Suprapubic skin (tissue), 4 donors: ENCODE data around the gene TMEM98. TPM values are rescaled to one million over a fixed set of nuclear protein-coding genes. Genes with fewer than 3 reads are reported as not detected.

Source experiments
- DNase-seq, 2 donors: peaks; one replicate each; pipeline ENCODE4 v3.0.0-alpha.2; 2019; ENCODE audit warnings: low spot score in 2 of 2
- H3K27ac ChIP-seq: fragments of 200-600 bp; sonication (generic); one replicate; pipeline ENCODE4 v1.5.1; 2019
- H3K27me3 ChIP-seq: fragments of 200-600 bp; sonication (generic); one replicate; pipeline ENCODE4 v1.5.1; 2019
- H3K36me3 ChIP-seq: fragments of 200-600 bp; sonication (generic); one replicate; pipeline ENCODE4 v1.5.1; 2019
- H3K4me1 ChIP-seq: fragments of 200-600 bp; sonication (generic); one replicate; pipeline ENCODE4 v1.5.1; 2019
- H3K4me3 ChIP-seq: fragments of 200-600 bp; sonication (generic); one replicate; pipeline ENCODE4 v1.5.1; 2019; ENCODE audit warnings: mild to moderate bottlenecking
- H3K9me3 ChIP-seq: fragments of 200-600 bp; sonication (generic); one replicate; pipeline ENCODE4 v1.5.1; 2019
- CTCF ChIP-seq, 2 donors: fragments of 200-600 bp in 1 of 2; fragments of 450-650 bp in 1 of 2; sonication (generic) in 1 of 2; IDR thresholded peaks; one replicate each; pipeline ENCODE4 v1.5.1; 2016 to 2019; ENCODE audit warnings: antibody characterized with exemption in 2 of 2, mild to moderate bottlenecking in 1 of 2, moderate library complexity in 1 of 2
- EP300 ChIP-seq: sonication (generic); formaldehyde crosslinking; IDR thresholded peaks from one replicate; pipeline ENCODE4 v1.6.1; 2017; ENCODE audit warnings: antibody characterized with exemption
- POLR2A ChIP-seq, 2 donors: fragments of 450-650 bp; IDR thresholded peaks; one replicate each; pipeline ENCODE4 v1.6.1; 2017; ENCODE audit warnings: antibody characterized with exemption in 2 of 2, mild to moderate bottlenecking in 2 of 2, moderate library complexity in 2 of 2
- POLR2AphosphoS5 ChIP-seq, 3 donors: sonication (generic); formaldehyde crosslinking; IDR thresholded peaks; one replicate each; pipeline ENCODE4 v1.6.1; 2017; ENCODE audit warnings: antibody characterized with exemption in 3 of 3
- WGBS: methylation state at CpG from one replicate; pipeline ENCODE4 v1.1.5; 2018; 5-methylcytosine and 5-hydroxymethylcytosine counted together
- total RNA-seq, 4 donors: library from RNA; depleted of rRNA; stranded (reverse); fragments of >200 nt; gene quantifications; one replicate each; pipeline ENCODE4 v1.1.0, GENCODE V29; 2016

TMEM98 gene
- total RNA-seq, 4 donors from 2014 or later: 17.7 to 31.3 (median 30.3) TPM

- H3K4me1 ChIP-seq: peaks cover 22% of the 10 kb centered on the region
- no peak overlapping the region for H3K27ac ChIP-seq
- no peak overlapping the region for H3K4me3 ChIP-seq
- H3K27me3 ChIP-seq: no peaks in the 10 kb centered on the region
- peaks cover 14% of the 10 kb centered on the region for H3K36me3 ChIP-seq
- no peaks in the 10 kb centered on the region for H3K9me3 ChIP-seq
- no peak for DNase-seq
- TF ChIP-seq POLR2AphosphoS5 (IDR thresholded peaks at IDR 0.05) (no peak), CTCF (IDR thresholded peaks at IDR 0.05) (no peak), POLR2A (IDR thresholded peaks at IDR 0.05) (no peak)
- 94% methylated on average over 10 of the region's 10 CpGs for WGBS
These were observed 12.9 kb downstream of the TMEM98 start for GRCh38 chr17:32940706-32941390.

GRCh38 chr17:32941419-32942032 is 13.6 kb downstream of the TMEM98 start:
- H3K4me3 ChIP-seq: no peak overlapping the region
- H3K36me3 ChIP-seq: peaks cover 9% of the 10 kb centered on the region
- no peak for DNase-seq
- no peak overlapping the region for H3K27ac ChIP-seq
- TF ChIP-seq CTCF (IDR thresholded peaks at IDR 0.05): no peak
- TF ChIP-seq EP300: no peak
- TF ChIP-seq POLR2AphosphoS5 (IDR thresholded peaks at IDR 0.05): no peak
- TF ChIP-seq POLR2A (IDR thresholded peaks at IDR 0.05): no peak
- no peaks in the 10 kb centered on the region for H3K27me3 ChIP-seq
- H3K9me3 ChIP-seq: no peaks in the 10 kb centered on the region
- WGBS: 96% methylated on average over 8 of the region's 8 CpGs
- H3K4me1 ChIP-seq: peaks cover 20% of the 10 kb centered on the region

GRCh38 chr17:32943206-32943605 is 15.3 kb downstream of the TMEM98 start:
- peaks cover 10% of the 10 kb centered on the region for H3K4me1 ChIP-seq
- WGBS: 37% methylated on average over 2 of the region's 2 CpGs
- peak overlapping the region; percentile 71 for H3K27ac ChIP-seq
- peaks cover 9% of the 10 kb centered on the region for H3K36me3 ChIP-seq
- no peak overlapping the region for H3K4me3 ChIP-seq
- H3K9me3 ChIP-seq: no peaks in the 10 kb centered on the region
- no peak for DNase-seq
- no peaks in the 10 kb centered on the region for H3K27me3 ChIP-seq
- TF ChIP-seq POLR2AphosphoS5 (IDR thresholded peaks at IDR 0.05) (no peak), CTCF (IDR thresholded peaks at IDR 0.05) (no peak), POLR2A (IDR thresholded peaks at IDR 0.05) (no peak), EP300 (no peak)

- Histone ChIP-seq H3K27ac (peak overlapping the region; percentile 71), H3K36me3 (peaks cover 9% of the 10 kb centered on the region), H3K4me1 (peaks cover 10% of the 10 kb centered on the region), H3K9me3 (no peaks in the 10 kb centered on the region), H3K4me3 (no peak overlapping the region), H3K27me3 (no peaks in the 10 kb centered on the region)
- 35% methylated on average over 8 of the region's 8 CpGs for WGBS
- TF ChIP-seq EP300 (no peak), POLR2A (IDR thresholded peaks at IDR 0.05) (no peak), POLR2AphosphoS5 (IDR thresholded peaks at IDR 0.05) (peak in 2 of 3 donors; percentile 34 to 38)
- peak in 1 of 2 donors; percentile 69 for DNase-seq
These were observed 15.8 kb downstream of the TMEM98 start for GRCh38 chr17:32943647-32944191.

- Histone ChIP-seq H3K4me1 (peaks cover 10% of the 10 kb centered on the region), H3K27ac (no peak overlapping the region), H3K36me3 (peaks cover 9% of the 10 kb centered on the region), H3K27me3 (no peaks in the 10 kb centered on the region), H3K9me3 (no peaks in the 10 kb centered on the region), H3K4me3 (no peak overlapping the region)
- DNase-seq: no peak
- WGBS: 82% methylated on average over 4 of the region's 4 CpGs
- TF ChIP-seq POLR2A (IDR thresholded peaks at IDR 0.05): no peak
These were observed 16.5 kb downstream of the TMEM98 start for GRCh38 chr17:32944248-32945020.
